Measurements from ENCODE around the gene PHC2. TPM values are rescaled to one million over a fixed set of nuclear protein-coding genes. Genes with fewer than 3 reads are reported as not detected.

The PHC2 gene
- total and polyA plus RNA-seq, 9 of the 15 experiments (the other 6 are each of a cell fraction or from before 2014, with no cell fraction given) = 3.1 to 67.6 (median 34.6) TPM

DNA sequence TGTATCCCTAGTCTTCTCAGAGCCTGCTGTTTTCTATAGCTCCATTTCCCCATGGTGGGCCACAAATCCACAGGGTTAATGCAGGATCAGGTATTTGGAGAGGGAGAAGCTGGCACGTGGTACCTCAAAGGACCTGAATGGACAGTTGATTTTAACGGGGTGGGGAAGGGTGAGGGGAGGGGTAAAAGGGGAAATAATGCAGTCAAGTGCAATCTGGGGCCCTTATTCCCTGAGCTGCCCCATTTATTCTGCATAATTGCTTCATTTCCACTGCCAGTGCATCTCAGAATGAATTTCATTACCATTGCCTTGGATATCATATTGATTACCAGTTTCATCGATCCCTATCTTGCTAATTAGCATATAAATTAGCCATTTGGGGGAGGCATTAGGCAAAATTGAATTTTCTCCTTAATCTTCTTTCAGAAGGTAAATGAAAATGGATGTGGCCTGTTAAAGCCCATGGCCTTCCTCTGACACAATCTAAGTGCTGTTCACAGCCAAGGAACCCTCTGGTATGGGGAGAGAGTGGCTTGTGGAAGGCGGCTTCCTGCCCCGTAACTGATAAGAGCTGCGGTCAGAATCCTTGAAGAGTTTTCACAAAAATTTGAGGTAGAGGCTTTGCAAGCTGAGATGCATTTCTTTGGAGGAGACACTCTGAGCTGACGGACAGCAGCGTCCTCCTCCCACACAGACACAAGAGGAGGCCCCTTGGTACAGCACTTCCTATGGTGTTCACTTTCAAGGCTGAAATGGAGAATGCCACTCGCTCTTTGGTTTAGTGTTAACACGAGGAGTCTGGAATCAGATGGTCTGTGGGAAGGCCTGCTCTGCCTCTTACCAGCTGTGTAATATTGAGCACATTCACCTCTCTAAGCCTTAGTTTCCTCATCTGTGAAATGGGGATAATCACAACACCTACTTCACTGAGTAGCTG, 34.4 kb downstream of the PHC2 start (continued):
- TF ChIP-seq NKRF (IDR thresholded peaks at IDR 0.05; ENCODE audit: borderline replicate concordance) = no peak

GRCh38 chr1:33394770-33395169, 36.1 kb downstream of the PHC2 start:
- Histone ChIP-seq H3K4me3 (no peak overlapping the region), H3K27me3 (ENCODE audit: control insufficient read depth in 2 of 2, insufficient read depth in 2 of 2, low read length in 2 of 2) (peaks cover 0 to 5% of the 10 kb centered on the region in 2 experiments; a peak in 2 of 5 replicates), H2AFZ (ENCODE audit: low read depth, low read length) (no peak overlapping the region), H3K9me3 (replicated peaks; ENCODE audit: control insufficient read depth, insufficient read depth, low read depth, low read length) (no peaks in the 10 kb centered on the region), H3K4me1 (replicated peaks in 1 of 2; ENCODE audit: control insufficient read depth in 2 of 2, insufficient read depth in 2 of 2, low read length in 2 of 2) (peaks cover 5 to 25% of the 10 kb centered on the region in 2 experiments; a peak in 4 of 5 replicates), H3K9me1 (ENCODE audit: control insufficient read depth, insufficient read depth, low read length) (no peaks in the 10 kb centered on the region), H4K20me1 (replicated peaks; ENCODE audit: control insufficient read depth, insufficient read depth, low read length) (no peaks in the 10 kb centered on the region), H3K36me3 (ENCODE audit: control insufficient read depth, insufficient read depth, low read length) (no peaks in the 10 kb centered on the region), H3K4me2 (ENCODE audit: insufficient read depth, low read length) (no peak overlapping the region), H3K79me2 (ENCODE audit: control insufficient read depth, insufficient read depth, low read length) (no peaks in the 10 kb centered on the region), H3K27ac (ENCODE audit: extremely low read depth, low read depth, low read length) (no peak overlapping the region), H3K9ac (ENCODE audit: insufficient read depth in 1 of 2, low read depth in 2 of 2, low read length in 2 of 2) (no peak overlapping the region)
- FAIRE-seq = no peak
- TF ChIP-seq, protein P1, sequence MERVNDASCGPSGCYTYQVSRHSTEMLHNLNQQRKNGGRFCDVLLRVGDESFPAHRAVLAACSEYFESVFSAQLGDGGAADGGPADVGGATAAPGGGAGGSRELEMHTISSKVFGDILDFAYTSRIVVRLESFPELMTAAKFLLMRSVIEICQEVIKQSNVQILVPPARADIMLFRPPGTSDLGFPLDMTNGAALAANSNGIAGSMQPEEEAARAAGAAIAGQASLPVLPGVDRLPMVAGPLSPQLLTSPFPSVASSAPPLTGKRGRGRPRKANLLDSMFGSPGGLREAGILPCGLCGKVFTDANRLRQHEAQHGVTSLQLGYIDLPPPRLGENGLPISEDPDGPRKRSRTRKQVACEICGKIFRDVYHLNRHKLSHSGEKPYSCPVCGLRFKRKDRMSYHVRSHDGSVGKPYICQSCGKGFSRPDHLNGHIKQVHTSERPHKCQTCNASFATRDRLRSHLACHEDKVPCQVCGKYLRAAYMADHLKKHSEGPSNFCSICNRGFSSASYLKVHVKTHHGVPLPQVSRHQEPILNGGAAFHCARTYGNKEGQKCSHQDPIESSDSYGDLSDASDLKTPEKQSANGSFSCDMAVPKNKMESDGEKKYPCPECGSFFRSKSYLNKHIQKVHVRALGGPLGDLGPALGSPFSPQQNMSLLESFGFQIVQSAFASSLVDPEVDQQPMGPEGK (CRISPR knock-in tag; IDR thresholded peaks at IDR 0.05; ENCODE audit: borderline replicate concordance) = no peak
- TF ChIP-seq KAT2B (IDR thresholded peaks at IDR 0.05; ENCODE audit: low read depth, low read length) = no peak
- in situ Hi-C loops (cut with MboI) (no loop called here), intact Hi-C loops (cut with micrococcal nuclease) (no loop called here)
- no peak for DNase-seq (ENCODE audit: extremely low read depth in 1 of 4, low spot score in 3 of 4)
- ChIA-PET CTCF (ENCODE audit: low intra/inter-chr PET ratio) (no interaction called here), POLR2A (no interaction called here)
- no peak for ATAC-seq
- 61% methylated on average over 5 of the region's 5 CpGs for WGBS (ENCODE audit: insufficient coverage, low coverage, missing lambda C conversion rate)
- BruUV-seq (replicated peaks) = no TSS peak

Data from K562 (cell line).